Calu3 (cell line): ENCODE measurements around the gene UBR3. TPM values are rescaled to one million over a fixed set of nuclear protein-coding genes. Genes with fewer than 3 reads are reported as not detected.

Experiments used
- BruUV-seq: library from RNA; stranded (reverse); fragments of 400-500 nt; replicated peaks from 2 replicates; lab custom pipeline; 2021; lab: Mats Ljungman, UMichigan
- CTCF ChIA-PET: fragments of 300-600 bp; sonication (Branson Sonifier 250); formaldehyde crosslinking; loops from one replicate; lab custom pipeline; 2022; ENCODE audit warnings: antibody characterized with exemption; lab: Charles Lee
- DNase-seq: peaks from one replicate; pipeline ENCODE4 v3.0.0; 2022
- H3K27ac Mint-ChIP-seq: one replicate; pipeline ENCODE4 v1.8.0; 2022; ENCODE audit warnings: mixed read lengths; ENCODE audit not compliant: unreplicated experiment
- H3K27me3 Mint-ChIP-seq: one replicate; pipeline ENCODE4 v1.8.0; 2022; ENCODE audit warnings: mixed read lengths; ENCODE audit not compliant: unreplicated experiment
- H3K36me3 Mint-ChIP-seq: one replicate; pipeline ENCODE4 v1.8.0; 2022; ENCODE audit warnings: mild to moderate bottlenecking, moderate library complexity, mixed read lengths; ENCODE audit not compliant: insufficient read depth, unreplicated experiment
- H3K4me1 Mint-ChIP-seq: one replicate; pipeline ENCODE4 v1.8.0; 2022; ENCODE audit warnings: mild to moderate bottlenecking, low read depth, mixed read lengths; ENCODE audit not compliant: unreplicated experiment
- H3K4me3 Mint-ChIP-seq: one replicate; pipeline ENCODE4 v1.8.0; 2022; ENCODE audit warnings: mild to moderate bottlenecking, low read depth, moderate library complexity, mixed read lengths; ENCODE audit not compliant: unreplicated experiment
- H3K9me3 Mint-ChIP-seq: one replicate; pipeline ENCODE4 v1.8.0; 2022; ENCODE audit warnings: low read depth, mixed read lengths; ENCODE audit not compliant: unreplicated experiment
- intact Hi-C: fragments of 100-400 bp; cut with micrococcal nuclease; formaldehyde crosslinking; loops from one replicate; pipeline ENCODE4 v1.10.0; 2022; ENCODE audit not compliant: unreplicated experiment
- total RNA-seq: library from RNA; stranded (reverse); gene quantifications from 2 replicates; pipeline ENCODE4 v1.2.3, GENCODE V29; 2022
- TF ChIP-seq, protein P1 (sequence below): fragments of 200-600 bp; IDR thresholded peaks from one replicate; pipeline ENCODE4 v1.8.0; 2022; ENCODE audit warnings: antibody characterized with exemption; ENCODE audit not compliant: unreplicated experiment

Gene UBR3
- total RNA-seq, 1 experiment from 2014 or later = 33.1 TPM

DNA sequence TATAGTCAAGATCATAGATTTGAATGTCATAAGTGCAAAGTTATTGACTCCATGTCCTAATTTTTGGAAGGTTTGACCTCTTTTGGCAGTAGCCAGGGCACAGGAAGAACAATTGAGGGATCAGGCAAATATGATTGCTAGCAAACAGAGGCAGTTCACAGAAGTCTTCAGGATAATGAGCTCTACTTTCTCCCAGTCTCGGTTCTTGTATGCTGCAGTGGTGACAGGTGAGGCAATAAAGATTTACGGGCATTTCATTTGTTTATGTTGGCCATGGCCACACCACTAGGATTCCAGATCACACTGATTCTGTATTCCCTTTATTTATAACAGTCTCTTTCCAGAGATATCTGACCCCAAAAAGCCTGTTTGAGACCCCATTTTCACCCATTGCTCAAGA is 137.5 kb downstream of the UBR3 start:
- Mint-ChIP-seq H3K9me3 (no peaks in the 10 kb centered on the region), H3K4me1 (no peaks in the 10 kb centered on the region), H3K27ac (no peak overlapping the region), H3K4me3 (no peak overlapping the region), H3K36me3 (no peaks in the 10 kb centered on the region), H3K27me3 (no peaks in the 10 kb centered on the region)
- no TSS peak for BruUV-seq
- intact Hi-C loops = no loop called here
- DNase-seq = no peak
- TF ChIP-seq, protein P1, sequence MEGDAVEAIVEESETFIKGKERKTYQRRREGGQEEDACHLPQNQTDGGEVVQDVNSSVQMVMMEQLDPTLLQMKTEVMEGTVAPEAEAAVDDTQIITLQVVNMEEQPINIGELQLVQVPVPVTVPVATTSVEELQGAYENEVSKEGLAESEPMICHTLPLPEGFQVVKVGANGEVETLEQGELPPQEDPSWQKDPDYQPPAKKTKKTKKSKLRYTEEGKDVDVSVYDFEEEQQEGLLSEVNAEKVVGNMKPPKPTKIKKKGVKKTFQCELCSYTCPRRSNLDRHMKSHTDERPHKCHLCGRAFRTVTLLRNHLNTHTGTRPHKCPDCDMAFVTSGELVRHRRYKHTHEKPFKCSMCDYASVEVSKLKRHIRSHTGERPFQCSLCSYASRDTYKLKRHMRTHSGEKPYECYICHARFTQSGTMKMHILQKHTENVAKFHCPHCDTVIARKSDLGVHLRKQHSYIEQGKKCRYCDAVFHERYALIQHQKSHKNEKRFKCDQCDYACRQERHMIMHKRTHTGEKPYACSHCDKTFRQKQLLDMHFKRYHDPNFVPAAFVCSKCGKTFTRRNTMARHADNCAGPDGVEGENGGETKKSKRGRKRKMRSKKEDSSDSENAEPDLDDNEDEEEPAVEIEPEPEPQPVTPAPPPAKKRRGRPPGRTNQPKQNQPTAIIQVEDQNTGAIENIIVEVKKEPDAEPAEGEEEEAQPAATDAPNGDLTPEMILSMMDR = no peak
- CTCF ChIA-PET = no interaction called here

DNA sequence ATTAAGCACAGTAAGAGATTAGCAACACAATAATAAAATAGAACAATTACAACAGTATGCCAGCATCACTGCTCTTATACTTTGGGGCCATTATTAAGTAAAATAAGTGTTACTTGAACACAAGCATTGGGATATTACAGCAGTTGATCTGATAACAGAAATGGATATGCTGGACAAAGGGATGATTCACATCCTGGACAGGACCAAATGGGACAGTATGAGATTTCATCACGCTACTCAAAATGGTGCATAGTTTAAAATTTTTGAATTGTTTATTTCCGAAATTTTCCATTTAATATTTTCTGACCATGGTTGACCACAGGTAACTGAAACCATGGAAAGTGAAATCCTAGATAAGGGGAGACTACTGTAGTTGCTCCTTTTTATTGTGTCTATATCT is 138.2 kb downstream of the UBR3 start:
- TF ChIP-seq, protein P1 = no peak
- Mint-ChIP-seq H3K4me3 (no peak overlapping the region), H3K36me3 (no peaks in the 10 kb centered on the region), H3K9me3 (no peaks in the 10 kb centered on the region), H3K4me1 (no peaks in the 10 kb centered on the region), H3K27me3 (no peaks in the 10 kb centered on the region), H3K27ac (no peak overlapping the region)
- BruUV-seq = no TSS peak
- CTCF ChIA-PET = no interaction called here
- DNase-seq = no peak
- intact Hi-C loops = no loop called here

DNA sequence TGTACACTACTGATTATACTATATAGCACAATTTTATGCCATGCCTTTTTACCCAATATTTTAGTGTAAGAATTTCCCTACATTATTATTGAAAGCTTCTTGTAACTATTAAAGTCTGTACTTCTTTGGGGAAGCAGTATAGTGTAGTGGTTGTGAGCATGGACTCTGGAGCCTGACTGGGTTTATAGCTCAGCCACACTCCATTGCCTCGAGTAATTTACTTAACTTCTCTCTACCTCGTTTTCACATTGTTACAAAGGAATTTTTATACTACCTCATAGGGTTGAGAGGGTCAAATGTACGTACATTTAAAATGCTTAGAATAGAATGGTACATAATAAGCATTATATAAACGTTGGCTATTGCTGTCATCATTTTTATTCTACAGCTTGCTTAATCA is 139.2 kb downstream of the UBR3 start:
- TF ChIP-seq, protein P1 = no peak
- Mint-ChIP-seq H3K27me3 (no peaks in the 10 kb centered on the region), H3K4me1 (no peaks in the 10 kb centered on the region), H3K36me3 (no peaks in the 10 kb centered on the region), H3K4me3 (no peak overlapping the region), H3K9me3 (no peaks in the 10 kb centered on the region), H3K27ac (no peak overlapping the region)
- BruUV-seq = no TSS peak
- no peak for DNase-seq
- intact Hi-C loops = no loop called here
- CTCF ChIA-PET = no interaction called here

DNA sequence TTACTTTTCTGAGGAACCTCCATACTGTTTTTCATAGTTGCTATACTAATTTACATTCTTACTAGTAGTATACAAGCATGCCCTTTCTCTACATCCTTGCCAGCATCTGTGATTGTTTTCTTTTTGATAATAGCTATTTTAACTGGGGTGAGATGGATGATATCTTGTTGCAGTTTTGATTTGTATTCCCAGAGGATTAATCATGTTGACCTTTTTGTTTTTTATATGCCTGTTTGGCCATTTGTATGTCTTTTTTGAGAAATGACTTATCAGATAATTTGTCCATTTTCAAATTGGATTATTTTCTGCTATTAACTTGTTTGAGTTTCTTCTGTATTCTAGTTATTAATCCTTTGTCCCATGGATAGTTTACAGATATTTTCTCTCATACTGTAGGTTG is 141.5 kb downstream of the UBR3 start:
- TF ChIP-seq, protein P1 = no peak
- intact Hi-C loops = no loop called here
- CTCF ChIA-PET = no interaction called here
- Mint-ChIP-seq H3K27ac (no peak overlapping the region), H3K4me1 (no peaks in the 10 kb centered on the region), H3K9me3 (peaks cover 2% of the 10 kb centered on the region), H3K36me3 (no peaks in the 10 kb centered on the region), H3K4me3 (no peak overlapping the region), H3K27me3 (no peaks in the 10 kb centered on the region)
- no TSS peak for BruUV-seq
- no peak for DNase-seq

DNA sequence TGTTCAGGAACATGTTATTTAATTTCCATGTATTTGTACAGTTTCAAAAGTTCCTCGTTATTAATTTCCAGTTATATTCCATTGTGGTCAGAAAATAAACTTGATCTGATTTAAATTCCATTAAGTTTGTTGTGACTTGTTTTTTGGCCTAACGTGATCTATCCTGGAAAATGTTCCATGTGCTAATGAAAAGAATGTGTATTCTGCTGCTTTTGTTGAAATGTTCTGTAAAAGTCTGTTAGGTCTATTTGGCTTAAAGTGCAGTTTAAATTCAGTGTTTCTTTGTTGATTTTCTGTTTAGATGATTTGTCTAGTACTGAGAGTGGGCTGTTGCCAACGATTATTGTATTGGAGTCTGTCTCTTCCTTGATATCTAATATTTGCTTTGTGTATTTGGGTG is 148.0 kb downstream of the UBR3 start:
- H3K9me3 Mint-ChIP-seq = peaks cover 6% of the 10 kb centered on the region
- CTCF ChIA-PET = no interaction called here
- H3K4me3 Mint-ChIP-seq = no peak overlapping the region
- no peak for DNase-seq
- no TSS peak for BruUV-seq
- no peaks in the 10 kb centered on the region for H3K36me3 Mint-ChIP-seq
- no peak overlapping the region for H3K27ac Mint-ChIP-seq
- intact Hi-C loops = no loop called here
- H3K4me1 Mint-ChIP-seq = no peaks in the 10 kb centered on the region
- TF ChIP-seq, protein P1 = no peak
- no peaks in the 10 kb centered on the region for H3K27me3 Mint-ChIP-seq
